ENCODE data around the gene C1QA.

The C1QA gene

DNA sequence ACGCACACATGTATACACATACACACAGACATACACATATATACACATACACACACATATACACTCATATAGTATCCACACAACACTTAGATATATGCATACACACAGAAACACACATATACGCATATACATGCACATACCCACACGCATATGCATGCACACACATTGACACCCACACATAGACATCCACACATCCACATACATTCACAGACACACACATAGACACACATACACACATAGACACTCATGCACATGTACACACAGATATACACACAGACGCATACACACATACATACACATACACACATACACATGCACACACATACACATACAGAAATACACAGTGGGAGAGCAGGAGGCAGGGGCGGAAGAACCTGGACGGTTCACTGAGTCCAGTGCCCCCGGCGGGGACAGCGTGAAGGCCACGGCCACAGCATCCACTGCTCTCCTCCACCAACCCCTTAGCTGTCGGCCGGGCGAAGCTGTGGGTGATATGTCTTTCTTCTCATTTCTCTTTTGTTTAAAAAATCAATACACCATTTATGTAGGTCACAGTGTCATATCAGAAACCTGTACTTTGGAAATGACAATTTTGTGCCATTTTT, 13.8 kb downstream of the C1QA start (continued):
- TF ChIP-seq, protein P1, sequence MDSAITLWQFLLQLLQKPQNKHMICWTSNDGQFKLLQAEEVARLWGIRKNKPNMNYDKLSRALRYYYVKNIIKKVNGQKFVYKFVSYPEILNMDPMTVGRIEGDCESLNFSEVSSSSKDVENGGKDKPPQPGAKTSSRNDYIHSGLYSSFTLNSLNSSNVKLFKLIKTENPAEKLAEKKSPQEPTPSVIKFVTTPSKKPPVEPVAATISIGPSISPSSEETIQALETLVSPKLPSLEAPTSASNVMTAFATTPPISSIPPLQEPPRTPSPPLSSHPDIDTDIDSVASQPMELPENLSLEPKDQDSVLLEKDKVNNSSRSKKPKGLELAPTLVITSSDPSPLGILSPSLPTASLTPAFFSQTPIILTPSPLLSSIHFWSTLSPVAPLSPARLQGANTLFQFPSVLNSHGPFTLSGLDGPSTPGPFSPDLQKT (IDR thresholded peaks at IDR 0.05; ENCODE audit: borderline replicate concordance, low read depth, low read length) = no peak
- TF ChIP-seq IKZF3 (tag by site-specific recombination; IDR thresholded peaks at IDR 0.05) (no peak), EGR2 (tag by site-specific recombination; IDR thresholded peaks at IDR 0.05; ENCODE audit: low read depth) (no peak), ZNF549 (tag by site-specific recombination; IDR thresholded peaks at IDR 0.05) (no peak)

DNA sequence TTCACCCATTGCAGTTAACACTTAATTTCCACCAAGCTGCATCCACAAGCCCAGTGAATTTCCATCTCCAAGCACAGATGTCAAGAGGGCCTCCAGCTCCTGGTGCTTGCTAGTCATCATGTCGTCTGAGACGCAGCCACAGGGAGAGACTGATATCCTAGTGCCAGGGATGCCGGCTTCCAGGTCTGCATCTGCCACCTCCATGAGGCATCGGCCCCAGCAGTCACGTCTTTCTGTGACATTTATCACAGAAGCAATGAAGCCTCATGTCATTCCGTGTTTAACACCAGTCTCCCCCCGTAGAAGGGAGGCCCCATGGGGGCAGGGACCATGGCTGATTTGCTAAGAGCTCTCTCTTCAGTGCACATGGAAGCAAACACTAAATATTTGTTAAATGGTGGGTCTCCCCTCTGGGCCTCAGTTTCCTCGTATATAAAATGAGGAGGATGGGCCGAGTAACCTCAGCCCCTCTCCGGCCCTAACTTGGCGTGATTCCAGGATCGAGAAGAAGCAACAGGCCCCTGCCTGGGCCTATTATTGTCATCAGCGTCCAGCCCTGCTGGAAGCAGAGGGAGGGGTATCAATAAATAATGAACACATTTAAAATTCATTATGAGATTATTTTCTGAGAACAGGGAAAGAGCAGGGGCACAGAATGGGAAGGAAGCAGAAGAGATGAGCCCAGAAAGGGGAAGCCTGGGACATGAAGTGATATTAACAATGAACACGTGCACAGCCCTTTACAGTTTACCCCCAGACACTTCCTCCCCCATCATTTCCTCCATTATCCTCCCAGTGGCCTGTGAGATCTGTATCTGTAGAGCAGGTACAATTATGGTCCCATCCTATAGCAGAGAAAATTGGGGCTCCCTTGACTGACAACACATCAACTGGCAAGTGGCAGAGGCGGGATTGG, 15.8 kb downstream of the C1QA start:
- no peak overlapping the region for H3K4me3 ChIP-seq (ENCODE audit: low read depth, low read length)
- TF ChIP-seq, protein P2, sequence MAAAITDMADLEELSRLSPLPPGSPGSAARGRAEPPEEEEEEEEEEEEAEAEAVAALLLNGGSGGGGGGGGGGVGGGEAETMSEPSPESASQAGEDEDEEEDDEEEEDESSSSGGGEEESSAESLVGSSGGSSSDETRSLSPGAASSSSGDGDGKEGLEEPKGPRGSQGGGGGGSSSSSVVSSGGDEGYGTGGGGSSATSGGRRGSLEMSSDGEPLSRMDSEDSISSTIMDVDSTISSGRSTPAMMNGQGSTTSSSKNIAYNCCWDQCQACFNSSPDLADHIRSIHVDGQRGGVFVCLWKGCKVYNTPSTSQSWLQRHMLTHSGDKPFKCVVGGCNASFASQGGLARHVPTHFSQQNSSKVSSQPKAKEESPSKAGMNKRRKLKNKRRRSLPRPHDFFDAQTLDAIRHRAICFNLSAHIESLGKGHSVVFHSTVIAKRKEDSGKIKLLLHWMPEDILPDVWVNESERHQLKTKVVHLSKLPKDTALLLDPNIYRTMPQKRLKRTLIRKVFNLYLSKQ (tag by site-specific recombination; IDR thresholded peaks at IDR 0.05; ENCODE audit: borderline replicate concordance) = no peak
- peak; percentile 44; the same call in 1 of the 2 replicates for TF ChIP-seq SCRT2 (tag by site-specific recombination; IDR thresholded peaks at IDR 0.05)
- no peak for TF ChIP-seq ZNF830 (tag by site-specific recombination; IDR thresholded peaks at IDR 0.05; ENCODE audit: low read depth)
- TF ChIP-seq BCL11B (tag by site-specific recombination; IDR thresholded peaks at IDR 0.05; ENCODE audit: low read depth) = no peak
- TF ChIP-seq, protein P3, sequence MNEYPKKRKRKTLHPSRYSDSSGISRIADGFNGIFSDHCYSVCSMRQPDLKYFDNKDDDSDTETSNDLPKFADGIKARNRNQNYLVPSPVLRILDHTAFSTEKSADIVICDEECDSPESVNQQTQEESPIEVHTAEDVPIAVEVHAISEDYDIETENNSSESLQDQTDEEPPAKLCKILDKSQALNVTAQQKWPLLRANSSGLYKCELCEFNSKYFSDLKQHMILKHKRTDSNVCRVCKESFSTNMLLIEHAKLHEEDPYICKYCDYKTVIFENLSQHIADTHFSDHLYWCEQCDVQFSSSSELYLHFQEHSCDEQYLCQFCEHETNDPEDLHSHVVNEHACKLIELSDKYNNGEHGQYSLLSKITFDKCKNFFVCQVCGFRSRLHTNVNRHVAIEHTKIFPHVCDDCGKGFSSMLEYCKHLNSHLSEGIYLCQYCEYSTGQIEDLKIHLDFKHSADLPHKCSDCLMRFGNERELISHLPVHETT (tag by site-specific recombination; IDR thresholded peaks at IDR 0.05) = no peak
- no peak for TF ChIP-seq ZNF76 (tag by site-specific recombination; IDR thresholded peaks at IDR 0.05; ENCODE audit: borderline replicate concordance, low read depth)
- TF ChIP-seq, protein P1 (IDR thresholded peaks at IDR 0.05; ENCODE audit: borderline replicate concordance, low read depth, low read length) = no peak
- no peak for TF ChIP-seq KLF7 (tag by site-specific recombination; IDR thresholded peaks at IDR 0.05; ENCODE audit: borderline replicate concordance)
- ChIA-PET CTCF (interaction anchor here (1.6 kb wide), 1 partner anchor 11 kb away, joined by 4 read pairs; no protein-coding TSS in a partner anchor), POLR2A (no interaction called here)
- H3K9me3 ChIP-seq (ENCODE audit: control insufficient read depth, insufficient read depth, low read depth, low read length) = no peaks in the 10 kb centered on the region
- no peaks in the 10 kb centered on the region for H3K4me1 ChIP-seq (ENCODE audit: control insufficient read depth, insufficient read depth, low read length)
- H3K27ac ChIP-seq (ENCODE audit: extremely low read depth, low read depth, low read length) = no peak overlapping the region
- no peaks in the 10 kb centered on the region for H3K36me3 ChIP-seq (ENCODE audit: control insufficient read depth in 2 of 2, insufficient read depth in 1 of 2, low read length in 2 of 2)

DNA sequence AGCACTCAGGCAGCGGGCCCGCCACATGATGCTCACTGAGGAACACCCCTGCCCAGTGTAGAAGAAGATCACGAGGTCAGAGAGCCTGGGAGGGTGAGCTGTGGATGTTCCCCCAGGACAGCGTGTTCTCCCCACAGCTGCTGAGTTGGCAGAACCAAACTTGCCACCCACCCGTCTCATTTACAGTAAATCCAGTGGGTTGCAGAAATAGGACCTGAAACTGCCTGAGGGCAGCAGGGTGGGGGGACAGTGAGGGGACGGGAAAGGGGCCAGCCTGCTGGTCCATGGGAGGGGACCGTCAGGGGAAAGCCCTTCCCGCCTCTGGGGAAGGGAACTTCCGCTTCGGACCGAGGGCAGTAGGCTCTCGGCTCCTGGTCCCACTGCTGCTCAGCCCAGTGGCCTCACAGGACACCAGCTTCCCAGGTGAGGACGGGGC, 16.5 kb downstream of the C1QA start, which contains the start of gene C1QB:
TSS of gene C1QB (plus strand) at position 356 of the 436 bp plus-strand sequence. CDS start 6,227 bp downstream, outside the sequence.
- no peaks in the 10 kb centered on the region for H3K4me1 ChIP-seq (ENCODE audit: control insufficient read depth, insufficient read depth, low read length)
- no peak within 1 kb of the TSS for H3K27ac ChIP-seq (ENCODE audit: extremely low read depth, low read depth, low read length)
- no peak within 1 kb of the TSS for H3K4me3 ChIP-seq (ENCODE audit: low read depth, low read length)
- ChIA-PET POLR2A (no interaction called here), CTCF (no interaction called here)
- H3K9me3 ChIP-seq (ENCODE audit: control insufficient read depth, insufficient read depth, low read depth, low read length) = no peaks in the 10 kb centered on the region
- H3K36me3 ChIP-seq (ENCODE audit: control insufficient read depth in 2 of 2, insufficient read depth in 1 of 2, low read length in 2 of 2) = no peaks in the 10 kb centered on the region
- TF ChIP-seq ZNF664 (tag by site-specific recombination; IDR thresholded peaks at IDR 0.05) (no peak), ZNF148 (tag by site-specific recombination; IDR thresholded peaks at IDR 0.05; ENCODE audit: borderline replicate concordance) (no peak), ZNF792 (tag by site-specific recombination; IDR thresholded peaks at IDR 0.05) (no peak), HOXA7 (CRISPR knock-in tag; IDR thresholded peaks at IDR 0.05; ENCODE audit: borderline replicate concordance) (no peak), ZXDB (tag by site-specific recombination; IDR thresholded peaks at IDR 0.05) (no peak), HOXD13 (CRISPR knock-in tag; IDR thresholded peaks at IDR 0.05; ENCODE audit: borderline replicate concordance) (no peak), IKZF3 (tag by site-specific recombination; IDR thresholded peaks at IDR 0.05) (no peak), BCL11B (tag by site-specific recombination; IDR thresholded peaks at IDR 0.05; ENCODE audit: low read depth) (no peak), ZNF132 (tag by site-specific recombination; IDR thresholded peaks at IDR 0.05; ENCODE audit: borderline replicate concordance) (no peak), YY1 (tag by site-specific recombination; IDR thresholded peaks at IDR 0.05) (no peak), ZNF155 (tag by site-specific recombination; IDR thresholded peaks at IDR 0.05) (no peak), EGR2 (tag by site-specific recombination; IDR thresholded peaks at IDR 0.05; ENCODE audit: low read depth) (no peak)
- TF ChIP-seq, protein P2 (tag by site-specific recombination; IDR thresholded peaks at IDR 0.05; ENCODE audit: borderline replicate concordance) = no peak

Measured in HEK293 (cell line).